H1 (cell line): ENCODE results near the gene BCAS3. TPM values are rescaled to one million over a fixed set of nuclear protein-coding genes. Genes with fewer than 3 reads are reported as not detected.
A peak's percentile ranks its signal among the peaks of the same experiment; 100 is the strongest.

Experiments
- CTCF ChIA-PET: fragments of 300-600 bp; sonication (Branson Sonifier 250); formaldehyde crosslinking; loops from one replicate; lab custom pipeline; 2021; ENCODE audit not compliant: partially characterized antibody; lab: Charles Lee
- POLR2A ChIA-PET: fragments of 300-600 bp; sonication (Branson Sonifier 250); formaldehyde crosslinking; loops from one replicate; lab custom pipeline; 2021; ENCODE audit warnings: inconsistent platforms; ENCODE audit not compliant: partially characterized antibody; lab: Charles Lee
- DNase-seq, 2 experiments: peaks; one replicate each; pipeline versions ENCODE4 v3.0.0 to v3.0.0-alpha.2; 2010 to 2022; ENCODE audit warnings: low spot score in 2 of 2, low read depth in 1 of 2, mixed read lengths in 1 of 2
- FAIRE-seq: peaks from 2 replicates; lab custom pipeline; 2011; peaks lifted over from hg19 to GRCh38; lab: Jason Lieb, UNC
- H2AFZ ChIP-seq: 2 replicates; pipeline ENCODE4 v1.8.1; 2012; ENCODE audit warnings: low read length, inconsistent platforms
- H2AK5ac ChIP-seq: 2 replicates; pipeline ENCODE4 v1.6.1; 2013; ENCODE audit warnings: low read depth, low read length
- H2BK120ac ChIP-seq: replicated peaks from 2 replicates; pipeline ENCODE3; 2013; ENCODE audit warnings: low read depth, low read length, inconsistent platforms
- H2BK12ac ChIP-seq: 2 replicates; pipeline ENCODE4 v1.6.1; 2013; ENCODE audit warnings: low read depth, low read length
- H2BK15ac ChIP-seq: 2 replicates; pipeline ENCODE4 v1.6.1; 2013; ENCODE audit warnings: low read length
- H2BK20ac ChIP-seq: 2 replicates; pipeline ENCODE4 v1.6.1; 2013; ENCODE audit warnings: low read length
- H2BK5ac ChIP-seq: 2 replicates; pipeline ENCODE4 v1.6.1; 2013; ENCODE audit warnings: low read depth, low read length
- H3K14ac ChIP-seq: 2 replicates; pipeline ENCODE4 v1.6.1; 2013; ENCODE audit warnings: inconsistent platforms; ENCODE audit not compliant: insufficient read length
- H3K18ac ChIP-seq: 2 replicates; pipeline ENCODE4 v1.6.1; 2013; ENCODE audit warnings: low read length; ENCODE audit errors: extremely low read depth
- H3K23ac ChIP-seq: 2 replicates; pipeline ENCODE4 v1.6.1; 2013; ENCODE audit warnings: inconsistent platforms; ENCODE audit not compliant: insufficient read length
- H3K23me2 ChIP-seq: 2 replicates; pipeline ENCODE4 v1.6.1; 2013; ENCODE audit warnings: low read depth, low read length
- H3K27ac ChIP-seq: 2 replicates; pipeline ENCODE4 v1.6.1; 2011; ENCODE audit warnings: low read depth, low read length, inconsistent platforms
- H3K27me3 ChIP-seq, 4 experiments: replicated peaks in 1 of 4; 1 replicate in 1 of 4; 2 replicates in 3 of 4; pipeline versions ENCODE4 v1.6.1 to v1.8.1; 2011 to 2013; ENCODE audit warnings: low read length in 3 of 4, mild to moderate bottlenecking in 3 of 4, inconsistent platforms in 2 of 4, mixed read lengths in 2 of 4, moderate library complexity in 1 of 4; ENCODE audit not compliant: control insufficient read depth in 3 of 4, insufficient read depth in 3 of 4; ENCODE audit errors: extremely low read depth in 1 of 4
- H3K36me3 ChIP-seq, 4 experiments: 2 replicates each; pipeline versions ENCODE4 v1.6.1 to v1.8.1; 2011 to 2013; ENCODE audit warnings: mild to moderate bottlenecking in 4 of 4, low read length in 3 of 4, moderate library complexity in 2 of 4, control low read depth in 1 of 4, inconsistent platforms in 1 of 4; ENCODE audit not compliant: insufficient read depth in 4 of 4, control insufficient read depth in 2 of 4
- H3K4ac ChIP-seq: replicated peaks from 2 replicates; pipeline ENCODE3; 2013; ENCODE audit warnings: low read length, low read depth, mixed read lengths, inconsistent platforms; ENCODE audit not compliant: insufficient read length
- H3K4me1 ChIP-seq, 4 experiments: replicated peaks in 1 of 4; 1 replicate in 1 of 4; 2 replicates in 3 of 4; pipeline versions ENCODE4 v1.6.1 to v1.8.1; 2011 to 2013; ENCODE audit warnings: low read length in 3 of 4, inconsistent platforms in 2 of 4, mixed read lengths in 1 of 4; ENCODE audit not compliant: insufficient read depth in 4 of 4, control insufficient read depth in 3 of 4
- H3K4me2 ChIP-seq, 2 experiments: 2 replicates each; pipeline versions ENCODE4 v1.6.1 to v1.8.1; 2011 to 2013; ENCODE audit warnings: low read depth in 2 of 2, low read length in 2 of 2, control low read depth in 1 of 2, inconsistent platforms in 1 of 2, mild to moderate bottlenecking in 1 of 2; ENCODE audit not compliant: insufficient read depth in 1 of 2
- H3K4me3 ChIP-seq, 4 experiments: fragments of 200-600, 300-600 bp in 1 of 4; sonication (generic), shearing (Covaris generic), sonication (Bioruptor Twin) in 1 of 4; 2 replicates each; pipeline versions ENCODE4 v1.5.1 to v1.8.1; 2011 to 2016; ENCODE audit warnings: low read length in 4 of 4, low read depth in 3 of 4, control low read depth in 2 of 4, inconsistent platforms in 2 of 4, mild to moderate bottlenecking in 2 of 4, mixed read lengths in 1 of 4, moderate library complexity in 1 of 4; ENCODE audit not compliant: insufficient read depth in 2 of 4; ENCODE audit errors: extremely low read depth in 1 of 4
- H3K56ac ChIP-seq: replicated peaks from 2 replicates; pipeline ENCODE3; 2013; ENCODE audit warnings: low read depth, mild to moderate bottlenecking, mixed read lengths, low read length, inconsistent platforms; ENCODE audit not compliant: insufficient read length
- H3K79me1 ChIP-seq: 2 replicates; pipeline ENCODE4 v1.6.1; 2013; ENCODE audit warnings: low read depth, low read length, control low read depth
- H3K79me2 ChIP-seq, 2 experiments: 2 replicates each; pipeline versions ENCODE4 v1.6.1 to v1.8.1; 2012 to 2013; ENCODE audit warnings: low read length in 2 of 2, mild to moderate bottlenecking in 2 of 2, inconsistent platforms in 1 of 2; ENCODE audit not compliant: insufficient read depth in 2 of 2, control insufficient read depth in 1 of 2
- H3K9ac ChIP-seq, 4 experiments: replicated peaks in 1 of 4; 1 replicate in 1 of 4; 2 replicates in 3 of 4; pipeline versions ENCODE4 v1.6.1 to v1.8.1; 2011 to 2013; ENCODE audit warnings: low read depth in 3 of 4, low read length in 3 of 4, control low read depth in 2 of 4, mild to moderate bottlenecking in 2 of 4, moderate library complexity in 2 of 4, inconsistent platforms in 1 of 4; ENCODE audit errors: extremely low read depth in 1 of 4
- H3K9me3 ChIP-seq, 2 experiments: 2 replicates each; pipeline versions ENCODE4 v1.6.1 to v1.8.1; 2012 to 2013; ENCODE audit warnings: mild to moderate bottlenecking in 2 of 2, moderate library complexity in 2 of 2, control low read depth in 1 of 2, inconsistent platforms in 1 of 2, low read depth in 1 of 2, low read length in 1 of 2, mixed read lengths in 1 of 2; ENCODE audit not compliant: insufficient read depth in 2 of 2
- H4K20me1 ChIP-seq, 2 experiments: replicated peaks in 1 of 2; 2 replicates each; pipeline versions ENCODE3 to v1.8.1; 2011 to 2013; ENCODE audit warnings: inconsistent platforms in 2 of 2, low read length in 2 of 2, mild to moderate bottlenecking in 1 of 2; ENCODE audit not compliant: insufficient read depth in 2 of 2, control insufficient read depth in 1 of 2
- H4K5ac ChIP-seq: 2 replicates; pipeline ENCODE4 v1.6.1; 2013; ENCODE audit warnings: low read length, low read depth, mixed read lengths, inconsistent platforms; ENCODE audit not compliant: insufficient read length
- H4K8ac ChIP-seq: 2 replicates; pipeline ENCODE4 v1.8.0; 2013; ENCODE audit warnings: mild to moderate bottlenecking, moderate library complexity, low read length, inconsistent platforms; ENCODE audit not compliant: insufficient read depth; ENCODE audit errors: extremely low read depth
- H4K91ac ChIP-seq: replicated peaks from 2 replicates; pipeline ENCODE3; 2013; ENCODE audit warnings: low read length, mixed read lengths, inconsistent platforms; ENCODE audit not compliant: insufficient read length
- BACH1 ChIP-seq: IDR thresholded peaks from 2 replicates; pipeline ENCODE4 v1.6.1; 2012; ENCODE audit warnings: low read length, improper control_type of control experiment
- BCL11A ChIP-seq, 2 experiments: IDR thresholded peaks; one replicate each; pipeline ENCODE4 v1.6.1; 2011; ENCODE audit warnings: low read depth in 2 of 2, low read length in 2 of 2, mild to moderate bottlenecking in 2 of 2
- CEBPB ChIP-seq: IDR thresholded peaks from 2 replicates; pipeline ENCODE4 v1.6.1; 2012; ENCODE audit warnings: low read depth, low read length
- EGR1 ChIP-seq: IDR thresholded peaks from 2 replicates; pipeline ENCODE4 v1.6.1; 2011; ENCODE audit warnings: low read depth, low read length, borderline replicate concordance
- GTF2F1 ChIP-seq: IDR thresholded peaks from 2 replicates; pipeline ENCODE4 v1.6.1; 2012; ENCODE audit warnings: low read depth, low read length, improper control_type of control experiment, borderline replicate concordance
- JUN ChIP-seq: IDR thresholded peaks from 2 replicates; pipeline ENCODE4 v1.6.1; 2011; ENCODE audit warnings: low read depth, mild to moderate bottlenecking, improper control_type of control experiment, low read length
- JUND ChIP-seq: IDR thresholded peaks from 2 replicates; pipeline ENCODE4 v1.6.1; 2011; ENCODE audit warnings: mild to moderate bottlenecking, improper control_type of control experiment, low read length
- MAFK ChIP-seq: IDR thresholded peaks from 2 replicates; pipeline ENCODE4 v1.6.1; 2012; ENCODE audit warnings: low read depth, mild to moderate bottlenecking, improper control_type of control experiment, low read length
- NRF1 ChIP-seq: IDR thresholded peaks from 2 replicates; pipeline ENCODE4 v1.6.1; 2011; ENCODE audit warnings: mild to moderate bottlenecking, low read depth, low read length, improper control_type of control experiment
- POLR2A ChIP-seq, 2 experiments: IDR thresholded peaks; 1 replicate in 1 of 2; 2 replicates in 1 of 2; pipeline ENCODE4 v1.6.1; 2011; ENCODE audit warnings: low read depth in 2 of 2, low read length in 2 of 2, mild to moderate bottlenecking in 2 of 2; ENCODE audit errors: control extremely low read depth in 1 of 2
- RNF2 ChIP-seq: fragments of 200-900, 300-1000 bp; sonication (generic); IDR thresholded peaks from 2 replicates; pipeline ENCODE4 v1.7.1; 2016; ENCODE audit warnings: borderline replicate concordance, low read depth, mild to moderate bottlenecking, antibody characterized with exemption, low read length; ENCODE audit not compliant: poor library complexity, severe bottlenecking; ENCODE audit errors: missing control alignments
- SIRT6 ChIP-seq: IDR thresholded peaks from one replicate; pipeline ENCODE4 v1.7.1; 2012; ENCODE audit warnings: low read length, inconsistent platforms
- SUZ12 ChIP-seq: fragments of 200-600 bp; sonication (generic); IDR thresholded peaks from 2 replicates; pipeline ENCODE4 v1.6.1; 2012; ENCODE audit warnings: mild to moderate bottlenecking, inconsistent platforms, low read length, moderate library complexity, mixed read lengths
- TEAD4 ChIP-seq: IDR thresholded peaks from 2 replicates; pipeline ENCODE4 v1.6.1; 2012; ENCODE audit warnings: low read depth, low read length, inconsistent platforms, mixed read lengths
- WGBS, 2 experiments: shearing (Covaris generic) in 1 of 2; methylation state at CpG; one replicate each; pipeline versions ENCODE4 v1.1.6 to v1.1.7; 2013 to 2015; ENCODE audit warnings: low lambda C conversion rate in 2 of 2, mixed read lengths in 2 of 2, inconsistent platforms in 1 of 2, low coverage in 1 of 2, missing lambda C conversion rate in 1 of 2; ENCODE audit not compliant: insufficient replicate concordance in 2 of 2, insufficient coverage in 1 of 2, insufficient read length in 1 of 2; ENCODE audit errors: extremely low coverage in 1 of 2, missing lambda C conversion rate in 1 of 2; 5-methylcytosine and 5-hydroxymethylcytosine counted together
- polyA plus RNA-seq, 7 experiments: library from polyadenylated mRNA; depleted of rRNA in 3 of 7; stranded (reverse) in 5 of 7; unstranded in 2 of 7; fragments of >200 nt in 5 of 7; fragments of 200-250 nt in 2 of 7; gene quantifications; 1 replicate in 5 of 7; 2 replicates in 1 of 7; 4 replicates in 1 of 7; pipeline versions ENCODE4 v1.2.1 to v1.2.3, GENCODE V29; 2011 to 2013; ENCODE audit warnings: missing spikeins in 2 of 7, mixed read lengths in 2 of 7
- total RNA-seq: library from RNA; stranded (reverse); fragmentation: NEBNext Ultra II Directional; extraction: Animal tissue kit (Norgen Biotek cat#: 25700); gene quantifications from 2 replicates; pipeline ENCODE4 v1.2.1, GENCODE V29; 2021

The BCAS3 gene
- total and polyA plus RNA-seq, 2 of the 8 experiments (the other 6 are each of a cell fraction or from before 2014, with no cell fraction given): 9.9 to 13.3 TPM

- Histone ChIP-seq H3K18ac (no peak overlapping the region), H3K27ac (no peak overlapping the region), H2BK120ac (no peak overlapping the region), H3K4me1 (peaks cover 3 to 7% (median 5%) of the 10 kb centered on the region in 4 experiments; a peak in 6 of 7 replicates), H3K4ac (no peak overlapping the region), H4K5ac (peak overlapping the region; percentile 38), H3K79me2 (no peaks in the 10 kb centered on the region), H3K27me3 (no peaks in the 10 kb centered on the region), H2BK15ac (no peak overlapping the region), H2BK5ac (no peak overlapping the region), H2AK5ac (no peak overlapping the region), H3K79me1 (no peaks in the 10 kb centered on the region), H3K23me2 (no peaks in the 10 kb centered on the region), H4K91ac (no peak overlapping the region), H3K56ac (no peak overlapping the region), H2AFZ (no peak overlapping the region), H2BK12ac (no peak overlapping the region; the same call in 1 of the 2 replicates), H4K8ac (no peak overlapping the region), H3K9me3 (no peaks in the 10 kb centered on the region), H4K20me1 (no peaks in the 10 kb centered on the region), H3K14ac (no peak overlapping the region), H3K4me3 (no peak overlapping the region), H3K4me2 (no peak overlapping the region), H3K36me3 (no peaks in the 10 kb centered on the region), H3K23ac (no peak overlapping the region), H2BK20ac (0 out of 2 replicates have a peak overlapping the region, but pooled peaks have one; percentile 86), H3K9ac (no peak overlapping the region)
- FAIRE-seq: no peak
- POLR2A ChIA-PET: no interaction called here
- TF ChIP-seq MAFK: no peak
- TF ChIP-seq BCL11A (IDR thresholded peaks at IDR 0.05; ENCODE audit: low read depth in 2 of 2, low read length in 2 of 2): no peak
- TF ChIP-seq SIRT6: no peak
- no peak for TF ChIP-seq EGR1
- TF ChIP-seq GTF2F1: no peak
- TF ChIP-seq NRF1: no peak
- TF ChIP-seq TEAD4: no peak
- TF ChIP-seq JUND: no peak
- TF ChIP-seq CEBPB: no peak
- no peak for TF ChIP-seq SUZ12
- TF ChIP-seq JUN: no peak
- no peak for TF ChIP-seq BACH1
- TF ChIP-seq RNF2: no peak
- TF ChIP-seq POLR2A (IDR thresholded peaks at IDR 0.05; ENCODE audit: control extremely low read depth in 1 of 2, low read depth in 2 of 2, low read length in 2 of 2): no peak
- DNase-seq: no peak
- CTCF ChIA-PET: no interaction called here
- WGBS, 2 experiments: 97% methylated on average over 4 of the region's 4 CpGs; no CpG with 5 or more reads in 1 of the 2 experiments
Measured at GRCh38 chr17:61160204-61160603, 482.6 kb downstream of the BCAS3 start.
